A549 (cell line): Measurements from ENCODE around the gene TNS3.
A peak's percentile ranks its signal among the peaks of the same experiment; 100 is the strongest.

Experiments used
- CHD2 ChIP-seq: fragments of 150-350 bp; IDR thresholded peaks from 2 replicates; pipeline ENCODE4 v1.6.1; 2014; ENCODE audit warnings: low read length; ENCODE audit not compliant: partially characterized antibody
- CTCF ChIP-seq: fragments of >200 bp; sonication (Bioruptor Twin); formaldehyde crosslinking; IDR thresholded peaks from 3 replicates; pipeline ENCODE4 v1.5.1; 2016
- FOSL2 ChIP-seq, 2 experiments: fragments of 450-650 bp in 1 of 2; fragments of >200 bp in 1 of 2; sonication (Bioruptor Twin) in 1 of 2; formaldehyde crosslinking; IDR thresholded peaks; 2 replicates each; pipeline versions ENCODE4 v1.5.0 to v1.6.1; 2016 to 2020; ENCODE audit warnings: mild to moderate bottlenecking in 1 of 2, moderate library complexity in 1 of 2
- HMGXB4 ChIP-seq: fragments of 250-450 bp; sonication (Bioruptor Pico); IDR thresholded peaks from 2 replicates; pipeline ENCODE4 v1.5.0; 2021; ENCODE audit warnings: mild to moderate bottlenecking, moderate library complexity, borderline replicate concordance
- KDM1A ChIP-seq: fragments of 200-600 bp; sonication (generic); IDR thresholded peaks from 2 replicates; pipeline ENCODE4 v1.6.1; 2016; ENCODE audit warnings: low read depth, mild to moderate bottlenecking
- MAFK ChIP-seq: fragments of 450-650 bp; IDR thresholded peaks from 2 replicates; pipeline ENCODE4 v1.6.1; 2014; ENCODE audit not compliant: partially characterized antibody
- MYC ChIP-seq: IDR thresholded peaks from 2 replicates; pipeline ENCODE4 v1.6.1; 2012; ENCODE audit warnings: mild to moderate bottlenecking, inconsistent platforms, low read length, improper control_type of control experiment, borderline replicate concordance
- NFE2L2 ChIP-seq: fragments of 150-350 bp; conservative IDR thresholded peaks from 2 replicates; pipeline ENCODE4 v1.6.1; 2014; ENCODE audit warnings: low read length
- POLR2A ChIP-seq: IDR thresholded peaks from 2 replicates; pipeline ENCODE4 v1.6.1; 2012; ENCODE audit warnings: mild to moderate bottlenecking, low read length
- POLR2AphosphoS2 ChIP-seq: conservative IDR thresholded peaks from 2 replicates; pipeline ENCODE4 v1.6.1; 2012; ENCODE audit warnings: low read length, improper control_type of control experiment, inconsistent platforms
- ZNF302 ChIP-seq: fragments of 250-450 bp; sonication (Bioruptor Pico); IDR thresholded peaks from 2 replicates; pipeline ENCODE4 v1.9.0; 2021; ENCODE audit warnings: inconsistent platforms, mild to moderate bottlenecking, moderate library complexity
- TF ChIP-seq, protein P1 (sequence below): IDR thresholded peaks from 2 replicates; pipeline ENCODE4 v1.6.1; 2012; ENCODE audit warnings: low read depth, borderline replicate concordance

- no peak for TF ChIP-seq MYC
- no peak for TF ChIP-seq ZNF302 (CRISPR knock-in tag)
- TF ChIP-seq CTCF: no peak; the same call in 2 of the 3 replicates
- no peak for TF ChIP-seq FOSL2 (IDR thresholded peaks at IDR 0.05)
- TF ChIP-seq FOSL2 (CRISPR knock-in tag; IDR thresholded peaks at IDR 0.05): no peak
- TF ChIP-seq POLR2A: no peak
- no peak for TF ChIP-seq CHD2
- TF ChIP-seq POLR2AphosphoS2: no peak
- TF ChIP-seq KDM1A: no peak
- TF ChIP-seq, protein P1, sequence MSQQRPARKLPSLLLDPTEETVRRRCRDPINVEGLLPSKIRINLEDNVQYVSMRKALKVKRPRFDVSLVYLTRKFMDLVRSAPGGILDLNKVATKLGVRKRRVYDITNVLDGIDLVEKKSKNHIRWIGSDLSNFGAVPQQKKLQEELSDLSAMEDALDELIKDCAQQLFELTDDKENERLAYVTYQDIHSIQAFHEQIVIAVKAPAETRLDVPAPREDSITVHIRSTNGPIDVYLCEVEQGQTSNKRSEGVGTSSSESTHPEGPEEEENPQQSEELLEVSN: no peak
- no peak for TF ChIP-seq NFE2L2
- TF ChIP-seq HMGXB4 (CRISPR knock-in tag): no peak
- TF ChIP-seq MAFK: peak; percentile 22
Observed at GRCh38 chr7:47444376-47445098, 137.4 kb downstream of the TNS3 start.
